CMK (cell line): ENCODE results near the gene RCAN3.

ENCODE experiments used
- DNase-seq: peaks from one replicate; pipeline ENCODE4 v3.0.0-alpha.2; 2010; ENCODE audit warnings: low read depth

The RCAN3 gene

DNA sequence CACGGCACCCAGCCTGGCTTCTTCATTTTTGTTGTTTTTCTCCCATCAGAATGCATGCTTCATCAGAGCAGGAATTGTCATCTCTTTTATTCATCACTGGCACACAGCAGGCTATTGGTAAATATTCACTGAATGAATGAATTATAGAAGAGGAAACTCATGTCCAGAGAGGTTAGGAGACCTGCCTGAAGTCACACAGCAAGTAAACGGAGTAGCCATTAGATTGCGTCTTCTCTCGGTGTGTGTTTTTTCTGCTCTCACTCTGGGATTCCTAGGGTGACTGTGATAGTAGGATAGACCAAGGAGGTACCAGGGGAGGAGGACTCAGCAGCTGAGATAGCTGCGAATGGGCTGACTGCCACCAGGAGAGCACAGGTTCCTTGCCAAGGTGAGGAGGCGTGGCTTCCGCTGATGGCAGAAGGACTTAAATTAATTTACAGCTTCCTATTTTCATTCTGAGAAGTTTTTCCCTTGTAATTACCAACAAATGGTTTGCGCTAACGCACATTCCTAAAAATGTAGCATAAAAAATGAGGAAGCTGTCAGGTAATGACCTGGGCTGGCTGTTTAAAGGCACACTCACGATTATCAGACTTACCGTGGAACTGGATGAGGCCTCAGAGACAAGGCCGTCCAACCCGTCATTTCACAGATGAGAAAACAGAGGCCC, 48.8 kb downstream of the RCAN3 start:
- DNase-seq = no peak

DNA sequence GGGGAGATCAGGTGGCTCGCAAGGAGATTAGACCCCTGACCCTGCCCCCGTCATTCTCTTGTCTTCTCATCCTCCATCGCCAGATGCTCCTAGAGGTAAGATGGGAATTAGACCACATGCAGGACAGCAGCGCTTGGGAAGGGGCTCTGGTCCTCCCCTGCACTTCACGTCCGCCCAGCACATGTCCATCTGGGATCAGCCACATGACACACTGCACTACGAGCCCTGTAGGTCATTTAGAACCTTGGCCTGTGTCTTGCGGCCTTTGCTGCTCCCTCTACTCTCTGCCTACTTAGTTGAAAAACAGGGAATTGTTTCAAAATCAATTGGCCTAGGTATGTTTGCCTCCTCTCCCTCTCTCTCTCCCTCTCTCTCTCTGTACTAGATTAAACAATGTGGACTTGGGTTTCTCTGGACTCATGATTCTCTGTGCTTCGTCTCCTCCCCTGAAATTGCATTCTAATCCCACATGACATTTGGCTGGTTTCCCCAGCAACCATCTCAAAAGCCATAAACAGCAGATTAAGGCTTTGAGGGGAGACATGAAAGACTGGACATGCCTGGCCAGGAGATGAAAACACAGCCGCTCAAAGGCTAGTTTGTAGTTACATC, 49.4 kb downstream of the RCAN3 start:
- no peak for DNase-seq

DNA sequence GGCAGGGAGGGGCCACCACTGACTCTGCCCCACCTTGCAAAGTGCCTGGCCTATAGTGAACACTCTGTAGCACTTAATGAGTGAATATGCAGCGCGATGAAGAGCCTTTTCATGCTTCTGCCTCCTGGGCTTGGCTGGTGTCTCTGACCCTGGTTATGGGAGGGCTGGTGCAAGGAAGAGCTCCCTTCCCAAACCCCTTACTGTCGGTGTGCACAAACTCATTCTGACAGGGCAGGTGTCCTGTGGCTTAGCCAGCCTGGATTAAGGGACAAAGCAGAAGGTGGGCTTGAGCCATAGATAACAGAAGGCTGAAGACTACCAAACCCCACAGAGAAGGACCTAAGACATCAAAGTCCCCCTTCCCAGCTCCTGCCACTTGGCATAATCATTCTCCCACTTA, 51.3 kb downstream of the RCAN3 start:
- DNase-seq = no peak

DNA sequence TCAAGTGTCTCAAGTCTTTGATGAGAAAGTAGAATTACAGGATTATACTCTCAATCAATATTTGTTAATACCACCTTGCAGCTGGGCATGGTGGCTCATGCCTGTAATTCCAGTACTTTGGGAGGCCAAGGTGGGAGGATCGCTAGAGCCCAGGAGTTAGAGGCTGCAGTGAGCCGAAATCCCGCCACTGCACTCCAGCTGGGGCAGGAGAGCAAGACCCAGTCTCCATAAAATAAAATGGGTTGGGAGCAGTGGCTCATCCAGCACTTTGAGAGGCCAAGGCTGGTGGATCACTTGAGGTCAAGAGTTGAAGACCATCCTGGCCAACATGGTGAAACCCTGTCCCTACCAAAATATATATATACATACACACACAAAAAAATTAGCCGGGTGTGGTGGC, 52.1 kb downstream of the RCAN3 start:
- no peak for DNase-seq

DNA sequence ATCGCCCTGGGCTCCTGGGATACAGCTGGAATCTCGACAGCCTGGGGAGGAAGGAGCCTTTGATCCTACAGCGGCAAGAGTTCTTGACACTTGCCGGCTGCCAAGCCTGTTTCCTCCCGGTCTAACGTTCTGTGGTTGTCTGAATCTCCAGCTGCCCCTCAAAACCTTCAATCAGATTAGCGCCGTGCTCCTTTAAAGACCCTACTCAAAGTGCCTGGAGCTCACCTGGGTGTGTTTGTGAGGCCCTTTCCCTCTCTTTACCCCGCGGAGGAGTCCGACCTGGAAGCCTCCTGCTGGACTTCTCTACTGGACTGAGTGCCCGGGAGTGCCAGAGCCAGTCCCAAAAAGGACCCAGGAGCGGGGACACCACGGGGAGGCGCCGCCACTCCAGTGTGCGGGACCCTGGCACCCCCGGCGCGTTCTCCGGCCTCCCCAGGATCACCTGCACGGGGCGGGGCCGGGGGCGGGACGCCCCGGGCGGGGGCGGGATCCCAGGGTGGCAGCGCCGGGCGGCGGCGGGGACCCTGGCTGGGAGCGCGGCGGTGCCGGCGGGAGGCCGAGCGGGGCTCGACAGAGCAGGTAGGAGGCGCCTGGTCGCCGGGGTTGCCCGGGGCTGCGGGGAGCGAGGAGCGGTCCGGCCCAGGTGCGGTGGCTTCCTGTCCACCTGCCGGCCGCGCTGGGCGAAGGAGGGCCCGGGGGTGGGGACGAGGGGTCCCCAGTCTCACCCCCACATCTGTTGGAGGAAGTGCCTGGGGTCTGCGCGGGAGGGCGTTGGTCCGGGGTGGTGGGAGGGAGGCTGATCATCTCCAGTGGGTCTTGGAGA, 53.2 kb downstream of the RCAN3 start, which contains the start of gene NCMAP:
TSS of gene NCMAP (plus strand) at position 497 of the 823 bp plus-strand sequence. CDS start 39,344 bp downstream, outside the sequence.
- no peak for DNase-seq

DNA sequence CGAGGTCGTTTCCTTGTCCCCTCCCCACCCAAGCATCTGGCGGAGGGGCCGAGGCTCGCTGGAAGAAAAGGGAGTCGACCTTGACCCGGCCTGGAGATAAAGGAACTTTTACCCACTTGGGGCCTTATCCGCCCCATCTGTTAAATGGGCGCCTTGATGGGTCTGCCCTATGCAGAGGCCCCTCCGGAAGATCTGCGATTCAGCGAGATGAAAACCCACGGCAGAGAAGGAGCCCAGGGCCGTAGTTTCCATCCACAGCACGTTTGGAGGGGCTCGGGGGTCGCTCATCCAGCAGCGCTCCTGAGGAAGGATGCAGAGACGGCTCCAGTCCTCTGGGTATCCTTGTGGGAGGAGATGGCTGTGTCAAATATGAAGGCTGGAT, 53.8 kb downstream of the RCAN3 start:
- no peak for DNase-seq

DNA sequence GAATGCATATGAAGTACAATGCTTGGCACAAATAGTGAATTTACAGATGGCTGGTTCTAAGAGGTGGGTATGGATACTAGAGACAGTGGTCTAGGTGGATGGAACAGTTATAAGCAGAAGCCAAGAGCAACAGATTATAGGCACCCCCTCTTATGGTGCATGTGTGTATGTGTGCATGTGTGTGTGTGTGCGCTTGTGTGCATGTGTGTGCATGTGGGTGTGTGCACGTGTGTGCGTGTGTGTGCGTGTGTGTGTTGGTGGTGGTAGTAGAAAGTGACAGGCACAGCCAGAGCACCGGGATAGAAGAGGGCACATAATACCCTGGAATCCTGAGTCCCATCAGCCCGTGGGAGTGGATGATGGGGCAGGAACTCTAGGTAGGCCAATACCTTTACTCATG, 54.6 kb downstream of the RCAN3 start:
- no peak for DNase-seq

DNA sequence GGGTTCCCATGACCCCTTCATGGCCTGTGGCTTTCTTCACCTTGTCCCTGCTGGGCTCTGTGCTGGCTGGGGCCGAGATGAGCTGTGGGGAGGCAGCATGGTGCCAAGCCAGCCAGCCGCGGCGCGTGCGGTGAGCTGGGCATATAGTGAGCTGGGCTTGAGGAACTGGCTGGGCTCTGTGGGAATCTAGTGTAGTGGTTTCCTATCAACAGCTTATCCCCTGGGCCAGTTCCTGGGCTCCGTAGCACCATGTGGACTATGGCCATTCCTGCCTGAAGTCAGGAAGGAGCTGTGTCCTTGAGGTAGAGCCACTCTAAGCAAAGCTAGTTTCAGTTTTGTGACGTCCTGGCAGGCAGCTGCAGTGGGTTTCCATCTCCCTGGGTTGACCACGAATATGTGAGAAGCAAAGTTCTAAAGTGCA, 55.1 kb downstream of the RCAN3 start:
- DNase-seq = no peak

DNA sequence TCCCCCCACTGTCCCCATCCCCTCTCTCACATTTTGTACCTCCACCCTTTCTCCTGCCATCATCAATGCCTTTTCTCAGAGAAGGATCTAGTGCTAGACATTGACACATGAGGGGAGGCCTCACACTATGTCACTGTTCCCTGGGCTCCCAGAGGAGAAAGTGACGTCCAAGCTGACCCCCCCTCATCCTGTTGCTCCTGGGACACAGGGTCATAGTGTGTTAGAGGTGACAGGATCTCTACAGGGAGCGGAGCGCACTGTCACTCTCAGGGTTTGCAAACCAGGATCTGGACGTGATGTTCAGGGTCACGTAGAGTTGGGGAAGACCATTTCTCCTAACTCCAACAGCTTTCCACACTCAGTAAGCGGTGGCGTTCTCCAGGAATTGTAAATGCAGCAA, 55.8 kb downstream of the RCAN3 start:
- DNase-seq = no peak

DNA sequence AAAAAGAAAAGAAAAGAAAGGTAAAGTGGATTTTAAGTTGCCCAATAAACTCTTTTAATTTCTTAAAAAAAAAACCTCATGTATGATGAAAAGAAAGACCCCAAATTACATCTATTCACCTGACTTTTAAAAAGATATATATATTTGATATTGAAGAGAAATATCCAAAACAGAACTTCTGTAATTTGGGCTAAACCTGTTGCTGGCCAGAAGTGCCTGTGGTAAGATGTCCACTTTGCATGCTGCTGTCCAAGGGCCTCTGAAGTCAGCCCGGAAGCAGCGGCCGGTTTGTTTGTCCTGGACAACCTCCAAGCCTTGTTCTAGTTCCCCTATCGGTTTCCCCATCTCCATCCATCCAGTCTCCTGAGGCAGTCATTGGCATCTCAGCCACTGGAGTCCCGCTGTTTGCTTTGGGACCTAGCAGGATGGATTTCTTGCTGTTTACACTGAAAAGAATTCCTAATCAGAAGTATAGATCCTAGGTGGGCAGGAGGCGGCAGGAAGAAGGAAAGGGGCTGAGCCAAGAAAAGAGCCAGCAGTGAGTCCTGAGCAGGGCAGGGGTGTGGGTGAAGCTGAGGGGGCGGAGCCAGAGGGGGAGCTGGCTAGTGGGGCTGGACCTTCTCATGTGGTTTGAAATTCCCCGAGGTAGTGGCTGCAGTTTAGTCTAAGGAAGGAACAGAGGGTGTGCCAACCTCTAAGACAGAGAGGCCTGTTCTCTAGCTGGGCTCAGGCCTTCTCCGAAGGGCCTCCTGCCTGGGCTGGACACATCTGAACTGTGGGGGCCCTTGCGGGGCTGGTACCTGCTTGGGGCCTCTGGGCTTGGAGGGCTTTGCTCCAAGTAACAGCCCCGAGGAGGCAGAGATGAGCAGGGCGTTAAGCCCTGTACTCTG, 56.5 kb downstream of the RCAN3 start:
- DNase-seq = no peak

DNA sequence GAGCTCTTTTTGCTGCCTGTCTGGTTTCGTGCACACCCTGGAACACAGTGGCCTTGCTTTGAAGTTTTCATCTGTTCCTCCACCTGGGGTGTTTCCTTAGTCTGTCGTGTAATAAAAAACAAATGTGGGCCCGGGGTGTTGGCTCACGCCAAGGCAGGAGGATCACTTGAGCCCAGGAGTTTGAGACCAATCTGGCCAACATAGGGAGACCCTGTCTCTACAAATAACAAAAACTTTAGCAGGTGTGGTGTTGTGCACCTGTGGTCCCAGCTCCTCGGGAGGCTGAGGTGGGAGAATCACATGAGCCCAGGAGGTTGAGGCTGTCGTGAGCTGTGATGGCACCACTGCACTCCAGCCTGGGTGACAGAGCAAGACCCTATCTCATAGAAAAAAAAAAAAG, 57.7 kb downstream of the RCAN3 start:
- DNase-seq = no peak

DNA sequence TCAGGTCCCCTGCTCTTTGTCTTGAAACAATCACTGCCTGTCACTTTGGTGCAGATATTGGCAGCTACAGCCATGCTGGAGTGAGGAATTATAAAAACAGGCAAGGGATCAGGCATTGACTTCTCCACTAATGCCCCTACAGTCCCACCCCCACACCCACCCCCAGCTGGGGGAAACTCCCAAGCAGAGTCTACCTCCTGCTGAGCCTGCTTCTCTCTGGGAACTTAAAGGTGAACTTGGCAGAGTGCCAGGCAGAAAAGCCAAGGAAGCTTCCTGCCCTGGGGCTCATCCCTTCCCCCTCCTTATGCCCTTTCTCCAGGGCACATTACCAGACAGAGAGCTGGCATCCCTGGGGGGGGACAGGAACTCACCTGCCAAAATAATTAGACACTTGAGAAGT, 60.0 kb downstream of the RCAN3 start:
- no peak for DNase-seq

DNA sequence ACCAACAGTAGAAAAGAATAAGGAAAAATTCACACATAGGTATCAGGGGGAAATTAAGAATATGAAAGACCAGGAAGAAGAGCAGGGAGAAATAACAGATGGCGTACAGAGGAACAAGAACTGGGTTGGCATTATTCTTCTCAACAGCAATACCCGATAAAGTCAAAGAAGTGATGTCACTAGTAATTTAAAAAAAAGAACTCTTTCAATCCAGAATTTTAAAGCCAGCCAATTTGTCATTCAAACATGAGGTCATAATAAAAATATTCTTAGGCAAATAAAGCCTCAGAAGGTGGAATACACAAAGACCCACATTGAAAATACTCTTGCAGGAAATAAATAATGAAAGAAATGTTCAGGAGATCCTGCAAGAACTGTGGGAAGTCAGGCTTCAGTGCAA, 62.1 kb downstream of the RCAN3 start:
- DNase-seq = no peak

DNA sequence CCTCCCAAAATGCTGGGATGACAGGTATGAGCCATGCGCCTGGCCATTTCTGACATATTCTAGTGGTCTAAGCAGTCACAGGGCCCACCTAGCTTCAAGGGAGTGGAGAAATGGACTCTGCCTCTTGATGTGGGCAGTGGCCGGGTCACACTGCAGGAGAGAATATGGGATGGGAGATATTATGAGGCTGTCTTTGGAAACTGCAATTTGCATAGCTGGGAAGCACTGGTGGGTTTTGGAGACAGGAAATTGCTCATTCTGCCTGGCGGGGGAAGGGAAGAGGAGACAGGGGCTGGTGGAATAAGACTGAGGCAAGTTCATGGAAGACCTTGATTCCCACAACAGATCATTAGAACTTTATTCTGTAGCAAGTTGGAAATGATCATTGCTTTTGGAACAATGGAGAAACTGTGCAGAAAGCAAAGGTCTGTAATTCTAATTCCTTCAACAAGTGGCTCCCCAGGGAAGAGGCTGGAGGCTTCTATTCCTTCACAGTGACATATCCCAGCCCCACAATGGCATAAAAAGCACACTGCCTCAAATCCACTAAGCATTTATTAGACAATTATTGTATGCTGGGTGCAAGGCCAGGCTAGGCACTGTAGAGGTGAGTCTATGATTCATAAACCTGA, 63.7 kb downstream of the RCAN3 start:
- no peak for DNase-seq

DNA sequence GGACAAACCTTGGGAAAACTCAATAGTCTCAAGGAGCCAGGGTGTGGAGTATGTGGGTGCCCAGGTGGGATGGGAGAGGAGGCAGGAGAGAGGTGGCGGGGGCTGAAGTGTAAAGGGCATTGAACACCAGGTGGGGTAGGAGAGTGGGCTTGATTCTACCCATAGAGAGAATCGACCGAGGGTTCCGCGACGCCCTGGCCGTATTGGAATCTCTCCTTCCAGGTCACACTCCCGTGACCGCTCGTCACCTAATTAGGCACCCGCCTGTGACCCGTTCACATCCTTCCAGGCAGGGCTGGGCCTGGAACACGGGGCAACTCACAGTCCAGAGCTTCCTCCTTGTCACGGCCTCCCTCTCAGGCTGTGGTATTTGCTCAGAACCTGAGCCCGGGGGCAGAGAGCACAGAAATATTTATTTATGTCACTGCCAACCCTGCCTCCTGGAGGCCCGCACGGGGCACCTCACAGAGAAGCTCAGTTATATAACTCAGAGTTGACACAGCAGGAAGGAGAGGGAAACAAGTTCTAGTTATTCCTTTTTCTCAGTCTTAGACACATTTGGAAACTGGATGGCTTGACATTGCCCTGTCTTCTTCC, 65.3 kb downstream of the RCAN3 start:
- no peak for DNase-seq

DNA sequence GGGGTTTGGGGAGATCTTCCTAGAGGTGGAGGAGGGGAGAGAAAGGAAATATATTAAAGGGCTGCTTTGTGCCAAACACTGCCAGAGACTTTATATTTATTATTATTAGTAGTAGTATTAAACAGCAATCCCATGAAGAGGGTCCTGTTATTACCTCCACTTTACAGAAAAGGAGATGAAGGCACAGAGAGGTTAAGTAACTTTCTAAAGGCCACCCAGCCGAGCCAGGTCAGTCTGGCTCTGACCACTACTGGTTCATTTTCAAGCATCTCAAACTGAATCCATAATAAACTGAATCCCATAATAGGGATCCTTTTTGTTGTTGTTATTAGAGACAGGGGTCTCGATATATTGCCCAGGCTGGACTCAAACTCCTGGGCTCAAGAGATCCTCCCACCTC, 65.8 kb downstream of the RCAN3 start:
- no peak for DNase-seq

DNA sequence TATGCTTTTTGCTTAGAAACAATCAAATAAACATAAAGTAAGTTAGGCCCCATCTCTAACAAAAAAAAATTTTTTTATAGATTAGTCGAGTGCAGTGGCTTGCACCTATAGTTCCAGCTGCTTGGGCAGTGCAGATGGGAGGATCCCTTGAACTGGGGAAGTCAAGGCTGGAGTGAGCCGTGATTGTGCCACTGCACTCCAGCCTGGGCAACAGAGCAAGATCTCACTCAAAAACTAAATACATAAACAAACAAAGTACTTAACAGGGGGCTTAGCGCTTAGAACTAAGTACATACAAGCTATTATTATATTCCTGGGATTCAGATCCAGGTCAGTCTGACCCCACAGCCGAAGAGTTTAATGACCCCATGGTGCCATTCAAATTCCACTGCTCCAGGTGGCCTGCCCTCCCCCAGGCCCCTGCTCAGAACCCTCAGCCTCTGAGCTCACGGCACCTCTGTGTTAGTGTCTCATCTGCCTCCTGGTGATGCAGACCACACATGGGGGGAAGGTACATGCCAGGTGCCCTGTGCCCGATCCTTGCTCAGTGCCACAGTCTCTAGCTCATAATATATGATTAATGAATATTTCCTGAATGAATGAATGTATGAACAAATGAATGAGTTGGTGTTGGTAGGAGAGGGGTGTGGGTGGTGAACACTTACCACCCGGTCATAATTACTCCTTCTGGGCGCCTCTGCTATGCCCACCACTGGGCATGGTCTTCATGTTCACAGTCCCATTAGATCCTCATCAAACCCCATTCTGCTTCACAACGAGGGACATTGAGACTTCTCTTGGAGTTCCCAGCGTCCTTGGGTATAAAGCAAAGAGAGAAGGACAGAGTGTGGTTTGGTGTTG, 67.9 kb downstream of the RCAN3 start:
- no peak for DNase-seq

DNA sequence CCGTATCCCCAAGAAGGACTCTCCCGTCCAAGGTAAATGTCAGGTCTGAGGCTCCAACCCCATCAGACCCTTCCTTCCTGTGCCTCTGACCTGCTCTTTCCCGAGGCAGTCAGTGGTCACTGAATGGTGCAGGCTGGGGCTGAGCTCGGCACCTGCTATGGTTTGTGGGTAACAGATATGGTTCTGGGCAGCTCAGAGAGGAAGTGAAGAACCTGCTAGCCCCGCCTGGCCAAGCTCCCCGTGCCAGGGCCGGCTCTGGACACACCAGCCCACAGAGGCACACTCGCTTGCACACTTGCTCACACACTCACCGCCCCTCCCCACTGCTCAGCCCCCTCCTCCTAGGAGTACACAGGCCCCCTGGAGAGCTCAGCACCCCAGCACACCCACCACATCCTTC, 69.7 kb downstream of the RCAN3 start:
- DNase-seq = no peak

DNA sequence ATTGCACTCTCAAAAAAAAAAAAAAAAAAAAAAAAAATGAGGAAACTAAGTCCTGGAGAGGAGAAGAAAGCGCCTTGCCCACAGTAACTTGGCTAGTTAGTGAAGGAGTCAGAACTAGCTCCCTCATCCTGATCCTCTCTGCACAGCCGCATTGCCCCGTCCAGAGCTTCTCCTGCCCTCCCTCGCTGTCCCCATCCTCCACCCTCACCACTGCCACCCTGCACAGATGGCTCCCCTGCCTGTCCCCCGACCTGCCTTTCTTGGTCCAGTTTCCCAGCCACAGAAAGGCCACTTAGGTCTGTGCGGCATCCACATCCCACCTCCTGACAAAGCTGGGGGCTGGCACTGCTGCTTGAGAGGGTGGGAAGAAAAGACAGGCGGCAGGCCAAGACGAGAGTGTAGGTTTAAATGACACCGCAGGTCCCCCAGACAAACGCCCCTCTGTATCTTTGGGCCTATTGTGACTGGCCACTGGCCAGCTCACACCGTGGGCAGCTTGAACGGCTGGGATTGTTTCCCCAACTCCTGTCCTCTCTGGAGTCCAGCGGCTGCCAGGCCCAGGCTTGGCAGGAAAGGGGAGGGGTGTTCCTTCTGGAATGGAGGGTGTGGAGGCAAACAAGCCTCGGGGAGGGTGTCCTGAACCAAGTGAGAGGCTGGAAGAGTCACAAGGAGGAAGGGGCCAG, 73.4 kb downstream of the RCAN3 start:
- no peak for DNase-seq

DNA sequence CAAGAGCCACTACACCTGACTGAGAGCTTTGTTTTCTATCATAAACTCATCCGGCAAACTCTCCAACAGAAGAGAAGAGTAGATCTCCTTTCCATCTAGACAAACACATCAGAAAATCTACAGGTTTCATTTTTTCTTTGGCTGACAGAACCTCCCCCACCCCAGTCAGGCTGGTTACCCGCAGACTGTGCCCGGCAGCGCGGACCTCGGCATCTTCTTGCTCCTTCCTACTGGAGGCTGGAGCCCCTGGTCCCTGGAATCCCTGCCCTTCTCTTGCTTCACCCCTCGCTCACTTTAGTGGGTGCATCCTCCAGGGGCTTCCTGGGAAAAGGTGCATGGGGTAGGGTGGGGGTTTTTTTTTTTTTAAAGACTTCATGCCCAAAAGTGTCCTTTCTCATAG, 76.2 kb downstream of the RCAN3 start:
- no peak for DNase-seq
